22Rv1 (cell line): ENCODE results near the gene PRDM16.

Experiments used
- ZFX ChIP-seq: fragments of 450-650 bp; IDR thresholded peaks from 2 replicates; pipeline ENCODE4 v1.6.1; 2017; ENCODE audit warnings: antibody characterized with exemption, borderline replicate concordance
- TF ChIP-seq, protein P1 (sequence below): fragments of 450-650 bp; IDR thresholded peaks from 2 replicates; pipeline ENCODE4 v1.5.1; 2017; ENCODE audit warnings: mild to moderate bottlenecking

DNA sequence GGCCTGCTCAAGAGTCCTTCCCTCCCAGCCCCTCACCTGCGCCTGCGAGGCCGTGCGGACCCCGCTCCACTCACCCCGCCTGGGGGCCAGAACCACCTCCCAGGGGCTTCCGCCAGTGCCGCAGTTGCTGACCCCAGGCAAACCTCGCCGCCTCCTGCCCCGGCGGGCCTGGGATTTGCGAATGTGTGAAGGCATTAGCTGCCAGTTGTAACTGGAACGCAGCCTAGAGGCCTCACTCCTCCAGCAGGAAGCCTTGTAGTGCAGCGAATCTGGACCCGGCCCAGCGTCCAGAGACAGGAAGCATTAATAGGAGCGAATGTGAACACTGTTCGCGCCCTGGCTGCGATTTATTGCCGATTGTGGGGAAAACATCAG is 244.6 kb downstream of the PRDM16 start:
- TF ChIP-seq, protein P1, sequence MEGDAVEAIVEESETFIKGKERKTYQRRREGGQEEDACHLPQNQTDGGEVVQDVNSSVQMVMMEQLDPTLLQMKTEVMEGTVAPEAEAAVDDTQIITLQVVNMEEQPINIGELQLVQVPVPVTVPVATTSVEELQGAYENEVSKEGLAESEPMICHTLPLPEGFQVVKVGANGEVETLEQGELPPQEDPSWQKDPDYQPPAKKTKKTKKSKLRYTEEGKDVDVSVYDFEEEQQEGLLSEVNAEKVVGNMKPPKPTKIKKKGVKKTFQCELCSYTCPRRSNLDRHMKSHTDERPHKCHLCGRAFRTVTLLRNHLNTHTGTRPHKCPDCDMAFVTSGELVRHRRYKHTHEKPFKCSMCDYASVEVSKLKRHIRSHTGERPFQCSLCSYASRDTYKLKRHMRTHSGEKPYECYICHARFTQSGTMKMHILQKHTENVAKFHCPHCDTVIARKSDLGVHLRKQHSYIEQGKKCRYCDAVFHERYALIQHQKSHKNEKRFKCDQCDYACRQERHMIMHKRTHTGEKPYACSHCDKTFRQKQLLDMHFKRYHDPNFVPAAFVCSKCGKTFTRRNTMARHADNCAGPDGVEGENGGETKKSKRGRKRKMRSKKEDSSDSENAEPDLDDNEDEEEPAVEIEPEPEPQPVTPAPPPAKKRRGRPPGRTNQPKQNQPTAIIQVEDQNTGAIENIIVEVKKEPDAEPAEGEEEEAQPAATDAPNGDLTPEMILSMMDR: no peak
- TF ChIP-seq ZFX: no peak
